Measurements from ENCODE around the gene SLC25A45. TPM values are rescaled to one million over a fixed set of nuclear protein-coding genes. Genes with fewer than 3 reads are reported as not detected.

The SLC25A45 gene
- total RNA-seq, 1 experiment from 2014 or later = 1.1 TPM

GRCh38 chr11:65398362-65398910, 16.0 kb upstream of the SLC25A45 start:
- no peak overlapping the region for H4K91ac ChIP-seq (ENCODE audit: insufficient read length, low read depth, low read length)
- Mint-ChIP-seq H3K27ac (0 out of 7 replicates have a peak overlapping the region, but pooled peaks of 1 of the 3 experiments have one; percentile 73), H3K4me3 (no peak overlapping the region), H3K9me3 (no peaks in the 10 kb centered on the region), H3K4me1 (peaks cover 0 to 17% of the 10 kb centered on the region in 2 experiments; a peak in 3 of 4 replicates), H3K27me3 (ENCODE audit: low read depth) (no peaks in the 10 kb centered on the region), H3K36me3 (ENCODE audit: insufficient read depth in 1 of 3, low read depth in 3 of 3) (peaks cover 3 to 33% (median 26%) of the 10 kb centered on the region in 3 experiments; a peak in 6 of 7 replicates)
- no peak overlapping the region for H2BK12ac ChIP-seq (ENCODE audit: insufficient read length, low read depth, low read length)
- DNase-seq = no peak
- no peaks in the 10 kb centered on the region for H3K27me3 ChIP-seq (ENCODE audit: insufficient read depth, low read length)
- H3K14ac ChIP-seq (ENCODE audit: insufficient read depth, low read length) = no peak overlapping the region
- no peak overlapping the region for H3K27ac ChIP-seq (ENCODE audit: insufficient read length, low read depth, low read length)
- no peak overlapping the region for H3K56ac ChIP-seq (ENCODE audit: insufficient read length, low read depth, low read length)
- no peak overlapping the region for H2BK20ac ChIP-seq (ENCODE audit: low read depth, low read length, poor library complexity, severe bottlenecking)
- no peaks in the 10 kb centered on the region for H3K9me3 ChIP-seq (ENCODE audit: control insufficient read depth, low read depth, low read length)
- no peak overlapping the region for H2AK5ac ChIP-seq (ENCODE audit: insufficient read length, low read length)
- H3K4ac ChIP-seq (ENCODE audit: low read depth, low read length) = no peak overlapping the region
- H2BK120ac ChIP-seq (ENCODE audit: low read depth, low read length, poor library complexity, severe bottlenecking) = no peak overlapping the region
- H3K23me2 ChIP-seq (ENCODE audit: insufficient read length, low read depth, low read length, poor library complexity, severe bottlenecking) = no peaks in the 10 kb centered on the region
- no peaks in the 10 kb centered on the region for H3K4me1 ChIP-seq (ENCODE audit: insufficient read depth, low read length)
- H3T11ph ChIP-seq (ENCODE audit: low read length) = no peak overlapping the region
- no peak overlapping the region for H2BK15ac ChIP-seq (ENCODE audit: low read depth, low read length)
- H2AFZ ChIP-seq (ENCODE audit: low read length) = no peak overlapping the region
- no peaks in the 10 kb centered on the region for H3K79me2 ChIP-seq (ENCODE audit: insufficient read depth, low read length)
- no peak overlapping the region for H3K18ac ChIP-seq (ENCODE audit: insufficient read length, low read depth, low read length)
- H2BK5ac ChIP-seq (ENCODE audit: insufficient read length, low read length) = no peak overlapping the region
- no CpG with 5 or more reads among the region's 16 CpGs for WGBS (ENCODE audit: extremely low coverage, insufficient read length, low lambda C conversion rate)
- H3K4me2 ChIP-seq (ENCODE audit: insufficient read depth, insufficient read length, low read length) = no peak overlapping the region
- H3K79me1 ChIP-seq (ENCODE audit: insufficient read depth, low read depth, low read length, poor library complexity, severe bottlenecking) = no peaks in the 10 kb centered on the region
- TF ChIP-seq, protein P1, sequence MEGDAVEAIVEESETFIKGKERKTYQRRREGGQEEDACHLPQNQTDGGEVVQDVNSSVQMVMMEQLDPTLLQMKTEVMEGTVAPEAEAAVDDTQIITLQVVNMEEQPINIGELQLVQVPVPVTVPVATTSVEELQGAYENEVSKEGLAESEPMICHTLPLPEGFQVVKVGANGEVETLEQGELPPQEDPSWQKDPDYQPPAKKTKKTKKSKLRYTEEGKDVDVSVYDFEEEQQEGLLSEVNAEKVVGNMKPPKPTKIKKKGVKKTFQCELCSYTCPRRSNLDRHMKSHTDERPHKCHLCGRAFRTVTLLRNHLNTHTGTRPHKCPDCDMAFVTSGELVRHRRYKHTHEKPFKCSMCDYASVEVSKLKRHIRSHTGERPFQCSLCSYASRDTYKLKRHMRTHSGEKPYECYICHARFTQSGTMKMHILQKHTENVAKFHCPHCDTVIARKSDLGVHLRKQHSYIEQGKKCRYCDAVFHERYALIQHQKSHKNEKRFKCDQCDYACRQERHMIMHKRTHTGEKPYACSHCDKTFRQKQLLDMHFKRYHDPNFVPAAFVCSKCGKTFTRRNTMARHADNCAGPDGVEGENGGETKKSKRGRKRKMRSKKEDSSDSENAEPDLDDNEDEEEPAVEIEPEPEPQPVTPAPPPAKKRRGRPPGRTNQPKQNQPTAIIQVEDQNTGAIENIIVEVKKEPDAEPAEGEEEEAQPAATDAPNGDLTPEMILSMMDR (conservative IDR thresholded peaks at IDR 0.05) = no peak
- H4K8ac ChIP-seq (replicated peaks; ENCODE audit: insufficient read length, low read depth, low read length) = no peak overlapping the region
- H4K20me1 ChIP-seq (ENCODE audit: control insufficient read depth, insufficient read depth, insufficient read length) = no peaks in the 10 kb centered on the region
- no peak overlapping the region for H3K23ac ChIP-seq (ENCODE audit: insufficient read length, low read depth, low read length)
- H3K9ac ChIP-seq (ENCODE audit: extremely low read depth, insufficient read length, low read length) = no peak overlapping the region
- no peak overlapping the region for H4K5ac ChIP-seq (ENCODE audit: insufficient read length, low read depth, low read length)

Data from H9 (cell line).